ENCODE results near the gene WLS.

Gene WLS

DNA sequence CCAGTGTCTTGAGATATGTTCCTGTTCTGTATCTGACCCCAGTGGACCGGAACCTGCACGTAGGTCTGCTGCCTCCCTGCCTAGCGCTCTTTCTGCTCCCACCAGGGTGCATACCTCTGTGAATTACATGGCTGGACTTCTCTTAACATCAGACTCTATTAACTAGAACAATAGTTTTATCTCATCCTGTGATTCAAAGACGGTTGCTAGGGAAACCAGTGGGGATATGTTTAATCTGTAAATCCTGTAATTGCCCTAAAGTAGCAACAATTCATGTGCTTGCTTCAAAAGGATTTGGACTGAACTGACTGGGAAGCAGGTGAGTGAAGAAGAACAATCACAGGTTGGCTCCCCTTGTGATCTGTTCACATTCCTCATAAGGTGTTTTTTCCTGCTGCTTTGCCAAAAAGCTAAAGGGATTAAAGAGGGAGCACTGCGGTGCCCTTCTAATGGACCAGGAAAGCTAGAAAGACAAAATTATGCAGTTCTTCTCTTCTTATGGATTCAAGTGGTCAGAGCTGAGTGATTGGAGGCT is 129.2 kb downstream of the WLS start:
- DNase-seq (ENCODE audit: low read depth in 4 of 4, low spot score in 1 of 4), result no peak

DNA sequence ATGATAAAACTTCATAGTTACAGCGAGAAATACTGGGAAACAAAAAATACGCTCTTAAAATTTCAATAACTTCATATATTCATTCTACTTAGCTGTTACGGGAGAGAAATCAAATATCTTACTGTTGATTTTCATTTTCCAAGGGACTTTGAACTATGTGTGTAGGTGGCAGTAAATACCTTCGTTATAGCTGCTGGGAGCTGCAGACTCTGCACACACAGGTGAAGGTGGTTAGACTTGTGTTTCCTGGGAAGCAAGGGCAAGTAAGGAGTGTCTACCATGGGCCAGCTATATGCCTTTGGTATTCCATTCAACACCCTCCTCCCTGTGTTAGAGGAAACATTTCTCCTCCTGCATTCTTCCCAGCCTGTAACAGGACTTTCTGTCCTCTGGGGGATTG is 130.5 kb downstream of the WLS start:
- DNase-seq (ENCODE audit: low read depth in 4 of 4, low spot score in 1 of 4), result no peak

DNA sequence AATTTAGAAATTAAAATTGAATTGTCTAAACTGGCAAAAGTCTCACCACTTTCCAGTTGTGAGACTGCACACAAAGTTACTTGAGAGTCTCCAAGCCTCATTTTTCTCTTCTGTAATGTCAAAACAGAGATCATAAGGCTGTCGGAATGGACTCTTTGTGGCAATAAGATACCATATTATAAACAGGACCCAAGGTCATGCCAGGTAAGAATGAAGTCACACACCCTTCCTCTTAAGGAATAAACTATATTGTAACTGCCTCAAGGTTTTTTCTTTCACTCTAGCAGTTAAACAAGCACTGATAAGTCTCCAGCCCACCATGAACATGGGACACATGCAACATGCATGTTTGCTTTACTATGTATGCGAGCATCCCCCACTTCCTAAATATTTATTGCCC is 131.8 kb downstream of the WLS start:
- no peak for DNase-seq (ENCODE audit: low read depth in 4 of 4, low spot score in 1 of 4)

DNA sequence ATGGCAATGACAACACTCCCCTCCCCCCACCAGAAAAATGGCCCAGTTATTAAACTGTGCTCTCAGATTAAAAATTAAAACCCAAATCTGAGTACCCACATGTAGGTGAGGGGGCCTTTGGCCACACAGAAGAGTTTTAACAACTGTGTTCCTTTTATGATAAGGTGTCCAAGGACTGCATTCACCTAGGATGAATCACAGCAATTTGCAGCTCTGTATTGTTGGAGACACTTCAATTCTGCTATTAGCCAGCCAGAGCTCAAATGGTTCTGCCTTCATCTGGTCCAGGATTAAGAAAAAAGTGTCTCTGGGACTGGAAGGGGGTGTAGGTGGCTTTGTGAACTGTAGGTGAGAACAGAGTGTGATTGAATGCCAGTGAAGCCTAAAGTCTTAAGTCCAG is 138.6 kb downstream of the WLS start:
- DNase-seq (ENCODE audit: low read depth in 4 of 4, low spot score in 1 of 4), result no peak

DNA sequence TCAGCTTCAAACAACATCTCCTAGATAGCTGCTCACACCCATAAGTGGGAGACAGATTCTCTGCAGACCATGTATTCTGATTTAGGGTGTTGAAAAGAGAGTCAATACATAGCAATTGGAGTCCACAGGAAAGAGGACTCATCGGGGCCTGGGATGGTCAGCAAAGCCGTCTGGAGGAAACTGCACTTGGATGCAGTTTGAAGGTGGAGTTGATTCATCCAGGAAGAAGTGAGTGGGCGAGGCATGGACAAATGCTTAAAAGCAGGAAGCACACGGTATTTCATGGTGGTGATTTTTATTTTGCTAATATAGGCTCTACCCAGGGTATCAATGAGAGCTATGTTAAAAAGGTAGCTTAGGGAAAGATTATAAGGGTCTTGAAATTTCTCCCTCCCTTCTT is 145.1 kb downstream of the WLS start:
- no peak for DNase-seq (ENCODE audit: low read depth in 4 of 4, low spot score in 1 of 4)

DNA sequence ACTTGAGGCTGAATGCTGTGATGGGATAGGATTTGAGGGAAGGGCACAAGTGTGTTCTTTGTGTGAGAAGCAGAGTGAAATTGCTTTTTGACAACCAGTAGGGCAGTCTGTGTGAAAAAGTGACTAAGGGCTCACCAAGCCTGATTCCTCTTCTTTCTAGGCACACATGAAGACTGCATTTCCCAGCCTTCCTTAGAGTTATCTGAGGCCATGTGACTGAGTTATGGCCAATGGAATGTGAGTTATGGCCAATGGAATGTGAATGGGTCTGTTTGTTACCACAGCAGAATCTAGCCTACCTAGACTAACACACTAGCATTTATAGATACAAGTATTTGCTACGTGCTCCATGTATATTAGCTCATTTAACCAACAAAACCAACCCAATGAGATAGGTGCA is 146.6 kb downstream of the WLS start:
- DNase-seq (ENCODE audit: low read depth in 4 of 4, low spot score in 1 of 4), result no peak

DNA sequence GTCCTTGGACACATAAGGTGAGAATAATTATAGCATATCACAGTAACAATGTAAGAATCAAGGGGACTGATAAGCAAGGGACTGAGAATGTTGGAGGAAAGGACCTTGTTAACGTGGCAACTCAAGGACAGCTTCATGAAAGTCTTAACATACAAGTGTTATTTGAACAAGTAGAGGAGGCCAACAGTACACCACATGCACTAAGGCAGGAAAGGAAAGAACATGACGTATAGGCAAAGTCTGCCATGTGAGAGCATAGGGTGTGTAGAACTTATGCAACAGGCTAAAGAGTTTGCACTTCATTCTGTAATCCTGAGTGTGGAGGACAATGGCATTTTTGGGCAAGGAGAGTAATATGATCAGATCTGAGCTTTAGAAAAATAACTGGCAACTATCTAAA is 148.6 kb downstream of the WLS start:
- no peak for DNase-seq (ENCODE audit: low read depth in 4 of 4, low spot score in 1 of 4)

DNA sequence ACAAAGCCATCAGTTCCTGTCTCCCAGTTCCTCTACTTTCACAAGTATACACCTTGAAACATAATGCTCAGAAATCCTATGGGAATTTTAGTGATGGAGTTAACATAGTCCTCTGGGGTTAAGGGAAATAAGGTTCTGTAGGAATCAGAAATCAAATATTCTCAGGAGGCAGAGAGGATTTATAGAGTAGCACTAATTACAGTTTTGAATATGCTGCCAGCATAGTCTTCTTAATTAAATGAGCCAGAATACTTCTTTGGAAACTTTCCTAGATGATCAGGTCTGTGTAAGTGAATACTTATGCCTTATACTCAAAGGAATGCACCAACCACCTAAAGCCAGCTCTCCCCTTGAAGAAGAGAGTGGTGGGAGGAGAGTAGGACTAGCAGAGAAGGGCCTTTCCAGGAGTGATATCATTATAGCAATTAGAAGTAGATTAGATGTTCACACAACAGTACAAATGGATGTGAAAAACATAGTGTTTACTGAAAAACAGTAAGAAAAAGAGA is 150.5 kb downstream of the WLS start:
- no peak for DNase-seq (ENCODE audit: low read depth in 4 of 4, low spot score in 1 of 4)

DNA sequence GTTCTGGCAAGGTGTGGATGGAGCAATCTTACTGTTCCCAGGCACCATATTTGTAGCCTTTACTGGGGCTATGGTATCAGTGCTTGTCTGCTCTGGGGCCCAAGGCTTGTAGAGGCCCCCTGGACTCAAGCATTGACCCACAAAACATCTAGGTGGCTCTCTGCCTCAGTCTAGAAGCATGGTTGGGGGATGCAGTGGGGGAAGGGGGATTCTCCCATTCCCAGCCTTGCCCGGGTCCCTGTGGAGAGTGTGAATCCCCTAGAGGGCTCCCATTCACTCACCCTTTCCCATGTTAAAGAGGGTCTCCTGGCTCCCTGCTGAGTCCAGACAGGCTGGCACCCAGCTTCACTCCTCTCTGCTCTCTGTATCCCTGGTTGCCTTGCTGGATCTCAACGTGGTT is 153.7 kb downstream of the WLS start:
- no peak for DNase-seq (ENCODE audit: low read depth in 4 of 4, low spot score in 1 of 4)

All from stimulated activated CD4-positive, alpha-beta T cell treated with anti-CD3 and anti-CD28 coated beads, Interleukin-1b, Interleukin-23, amount 100 ng/mL, for 24 hours (primary cell).